AG04449 (cell line): ENCODE measurements around the gene ERN1.

Experiments
- CTCF ChIA-PET: fragments of 350-600 bp; formaldehyde crosslinking; extraction: SDS; loops from one replicate; lab custom pipeline; 2021; ENCODE audit warnings: antibody characterized with exemption; lab: Yijun Ruan, JAX
- POLR2A ChIA-PET: fragments of 400-600, 350-600 bp; formaldehyde crosslinking; extraction: SDS; loops from one replicate; lab custom pipeline; 2020; ENCODE audit warnings: antibody characterized with exemption, inconsistent platforms; lab: Yijun Ruan, JAX
- DNase-seq: peaks from one replicate; pipeline ENCODE4 v3.0.0-alpha.2; 2010; ENCODE audit warnings: low read depth, low spot score
- H3K4me3 ChIP-seq: 2 replicates; pipeline ENCODE4 v1.5.1; 2011; ENCODE audit warnings: low read depth, mild to moderate bottlenecking, control low read depth, low read length
- CTCF ChIP-seq: IDR thresholded peaks from one replicate; pipeline ENCODE4 v1.5.1; 2011; ENCODE audit warnings: mild to moderate bottlenecking, moderate library complexity, low read length, control low read depth, inconsistent platforms; ENCODE audit not compliant: insufficient read depth; ENCODE audit errors: missing control alignments

ERN1 gene

GRCh38 chr17:64067657-64068056, 62.3 kb downstream of the ERN1 start:
- ChIA-PET CTCF (interaction anchor here (1.5 to 3.5 kb wide), 3 partner anchors 11 to 63 kb away, joined by 5 to 12 read pairs (median 5); partner anchors contain the start of gene ERN1), POLR2A (no interaction called here)
- DNase-seq: no peak
- no peak overlapping the region for H3K4me3 ChIP-seq
- no peak for TF ChIP-seq CTCF

DNA sequence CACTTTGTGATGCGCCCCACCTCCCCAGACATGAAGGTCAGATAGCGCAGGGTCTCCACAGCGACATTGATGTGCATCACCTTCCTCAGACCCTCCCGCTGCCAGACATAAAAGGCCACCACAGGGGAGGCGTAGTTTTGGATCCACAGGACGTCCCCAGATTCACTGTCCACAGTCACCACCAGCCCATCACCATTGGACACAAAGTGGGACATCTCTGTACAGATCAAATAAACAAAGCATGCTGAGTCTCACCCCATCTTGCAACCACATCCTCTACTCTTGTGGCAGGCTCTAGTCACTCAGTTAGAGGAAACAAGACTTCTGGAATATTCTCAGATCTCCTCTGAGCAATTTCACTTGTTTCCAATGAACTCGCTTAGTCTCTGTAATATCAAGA, 63.2 kb downstream of the ERN1 start:
- H3K4me3 ChIP-seq: no peak overlapping the region
- DNase-seq: no peak
- no peak for TF ChIP-seq CTCF
- CTCF ChIA-PET: interaction anchor here (1.5 to 3.5 kb wide), 3 partner anchors 10 to 64 kb away, joined by 5 to 12 read pairs (median 5); partner anchors contain the start of gene ERN1
- POLR2A ChIA-PET: no interaction called here

DNA sequence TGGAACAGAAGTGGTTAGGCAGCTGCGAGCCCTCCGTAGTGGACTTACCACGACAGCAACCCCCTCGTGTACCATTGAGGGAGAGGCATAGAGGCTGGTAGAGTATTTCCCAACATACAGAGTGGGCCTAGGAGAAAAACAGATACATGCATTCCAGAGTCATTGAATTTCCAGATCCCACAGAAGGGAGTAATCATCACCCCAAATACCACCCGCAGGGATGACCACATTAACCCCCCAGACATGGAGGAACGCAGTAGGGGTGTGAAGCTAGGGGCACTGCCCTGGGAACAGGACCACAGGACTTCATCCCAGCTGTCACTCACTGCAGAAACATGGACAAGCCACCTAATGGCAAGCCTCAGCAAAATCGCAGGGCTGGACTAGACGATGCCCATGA, 64.8 kb downstream of the ERN1 start:
- no peak overlapping the region for H3K4me3 ChIP-seq
- POLR2A ChIA-PET: interaction anchor here (0.6 kb wide), 1 partner anchor 27 kb away, joined by 3 read pairs; no protein-coding TSS in a partner anchor
- DNase-seq: no peak
- TF ChIP-seq CTCF: no peak
- CTCF ChIA-PET: interaction anchor here (1.1 to 8.6 kb wide), 5 partner anchors 38 to 217 kb away, joined by 3 to 83 read pairs (median 11); partner anchors contain the start of gene ERN1

DNA sequence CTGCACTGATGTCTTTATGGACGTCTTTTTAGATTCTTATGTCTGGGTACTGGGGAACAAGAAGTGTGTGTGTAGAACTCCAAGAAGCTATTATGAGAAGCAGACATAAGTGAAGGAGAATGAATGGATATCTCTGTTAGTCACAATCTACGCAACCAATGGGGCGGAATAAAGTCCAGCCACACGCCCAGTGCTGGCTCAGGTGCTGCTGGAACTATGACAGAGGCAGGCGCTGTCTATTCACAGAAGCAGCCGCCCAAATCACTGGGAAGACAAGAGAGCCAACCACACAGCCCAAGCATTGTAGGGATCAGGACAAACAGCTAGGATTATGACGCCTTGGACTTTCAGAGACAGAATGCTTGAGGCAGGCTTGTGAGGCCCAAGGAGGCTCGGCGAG, 65.6 kb downstream of the ERN1 start:
- DNase-seq: no peak
- ChIA-PET POLR2A (interaction anchor here (1.8 kb wide), 1 partner anchor 81 kb away, joined by 6 read pairs; no protein-coding TSS in a partner anchor), CTCF (interaction anchor here (0.9 to 8.6 kb wide), 12 partner anchors 10 to 290 kb away, joined by 3 to 83 read pairs (median 4); partner anchors contain the start of gene ERN1)
- no peak overlapping the region for H3K4me3 ChIP-seq
- TF ChIP-seq CTCF: no peak

DNA sequence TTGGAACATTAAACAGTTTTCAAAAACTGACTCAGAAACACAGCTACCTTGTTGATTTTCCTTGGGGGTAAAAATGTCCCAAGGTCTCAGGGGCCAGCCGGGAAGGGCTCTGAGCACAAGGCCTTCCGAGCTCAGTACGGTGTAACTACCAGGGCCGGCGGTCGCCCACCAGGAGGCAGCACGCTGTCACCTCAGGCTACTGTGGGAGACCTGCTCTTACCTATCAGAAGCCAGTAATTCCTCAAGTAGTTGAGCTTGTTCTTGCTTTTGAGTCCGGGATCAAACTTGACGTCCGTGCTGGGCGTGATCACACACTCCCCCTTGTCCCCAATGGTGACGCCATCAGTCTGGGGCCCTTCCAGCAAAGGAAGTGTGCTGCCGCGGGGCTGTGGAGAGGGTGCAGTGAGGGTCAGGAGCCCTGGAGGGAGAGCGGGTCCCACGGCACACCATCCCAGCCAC, 66.1 kb downstream of the ERN1 start:
- DNase-seq: no peak
- ChIA-PET POLR2A (interaction anchor here (1.8 kb wide), 1 partner anchor 82 kb away, joined by 6 read pairs; no protein-coding TSS in a partner anchor), CTCF (interaction anchor here (1.0 to 8.6 kb wide), 13 partner anchors 9 to 291 kb away, joined by 3 to 83 read pairs (median 4); partner anchors contain the start of gene ERN1)
- TF ChIP-seq CTCF: peak; percentile 47
- no peak overlapping the region for H3K4me3 ChIP-seq

DNA sequence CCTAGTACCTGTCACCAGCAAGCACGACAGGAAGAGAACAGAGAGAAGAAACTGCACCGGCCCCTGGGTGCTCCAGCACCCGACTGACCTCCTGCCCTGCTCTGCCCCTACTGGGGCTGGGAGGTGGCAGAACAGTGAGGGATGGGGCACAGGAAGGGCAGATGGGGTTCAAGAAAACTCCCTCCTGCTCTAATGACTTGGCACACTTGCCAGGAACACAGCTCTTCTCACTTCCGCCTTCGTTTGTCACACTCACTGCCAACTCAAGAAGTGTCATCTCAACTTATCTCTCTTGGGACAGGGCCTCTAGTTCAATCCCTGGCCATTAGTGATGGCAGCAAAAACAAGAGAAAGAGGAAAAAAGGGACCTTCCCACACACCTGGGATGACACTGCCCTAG, 66.9 kb downstream of the ERN1 start:
- TF ChIP-seq CTCF: no peak
- DNase-seq: no peak
- ChIA-PET POLR2A (interaction anchor here (1.8 kb wide), 1 partner anchor 83 kb away, joined by 6 read pairs; no protein-coding TSS in a partner anchor), CTCF (interaction anchor here (1.0 to 8.6 kb wide), 11 partner anchors 10 to 291 kb away, joined by 3 to 83 read pairs (median 5); partner anchors contain the start of gene ERN1)
- no peak overlapping the region for H3K4me3 ChIP-seq
